Endothelial cell of umbilical vein (primary cell): ENCODE results near the gene SH3BP4. TPM values are rescaled to one million over a fixed set of nuclear protein-coding genes. Genes with fewer than 3 reads are reported as not detected.

ENCODE experiments used
- BruUV-seq: library from RNA; stranded (reverse); fragments of 400-500 nt; replicated peaks from 2 replicates; lab custom pipeline; 2021; lab: Mats Ljungman, UMichigan
- CTCF ChIA-PET: fragments of 300-600, 350-600 bp; sonication (Branson Sonifier 250); formaldehyde crosslinking; loops from one replicate; lab custom pipeline; 2021; ENCODE audit warnings: antibody characterized with exemption, inconsistent platforms; lab: Charles Lee
- POLR2A ChIA-PET: fragments of 300-600, 350-600 bp; sonication (Branson Sonifier 250); formaldehyde crosslinking; loops from one replicate; lab custom pipeline; 2021; ENCODE audit warnings: antibody characterized with exemption, inconsistent platforms; lab: Charles Lee
- DNase-seq: peaks from one replicate; pipeline ENCODE4 v3.0.0-alpha.2; 2011; ENCODE audit warnings: low read depth, low spot score
- FAIRE-seq: peaks from 2 replicates; lab custom pipeline; 2011; peaks lifted over from hg19 to GRCh38; lab: Jason Lieb, UNC
- H2AFZ ChIP-seq: 2 replicates; pipeline ENCODE4 v1.6.0; 2012; ENCODE audit warnings: low read depth, low read length, control low read depth, inconsistent platforms
- H3K27ac ChIP-seq: 2 replicates; pipeline ENCODE4 v1.5.1; 2011; ENCODE audit warnings: low read depth, mild to moderate bottlenecking, control low read depth, low read length, moderate library complexity; ENCODE audit not compliant: insufficient read depth
- H3K27me3 ChIP-seq, 2 experiments: 2 replicates each; pipeline versions ENCODE4 v1.6.0 to v1.6.1; 2011; ENCODE audit warnings: low read length in 2 of 2, mixed read lengths in 1 of 2; ENCODE audit not compliant: control insufficient read depth in 2 of 2, insufficient read depth in 2 of 2
- H3K36me3 ChIP-seq, 2 experiments: 2 replicates in 1 of 2; 3 replicates in 1 of 2; pipeline ENCODE4 v1.5.1; 2011; ENCODE audit warnings: low read length in 2 of 2, mild to moderate bottlenecking in 1 of 2, moderate library complexity in 1 of 2; ENCODE audit not compliant: control insufficient read depth in 2 of 2, insufficient read depth in 2 of 2; ENCODE audit errors: extremely low read depth in 1 of 2
- H3K4me1 ChIP-seq: 3 replicates; pipeline ENCODE4 v1.5.1; 2011; ENCODE audit warnings: mild to moderate bottlenecking, low read length; ENCODE audit not compliant: control insufficient read depth, insufficient read depth; ENCODE audit errors: extremely low read depth
- H3K4me2 ChIP-seq: 2 replicates; pipeline ENCODE4 v1.6.1; 2011; ENCODE audit warnings: low read length, control low read depth, mixed read lengths; ENCODE audit not compliant: insufficient read depth
- H3K4me3 ChIP-seq, 3 experiments: fragments of 200-600 bp in 1 of 3; sonication (generic), shearing (Covaris generic) in 1 of 3; replicated peaks in 1 of 3; 2 replicates each; pipeline ENCODE4 v1.5.1; 2011 to 2016; ENCODE audit warnings: control low read depth in 3 of 3, low read length in 3 of 3, mild to moderate bottlenecking in 2 of 3, inconsistent platforms in 1 of 3, low read depth in 1 of 3, moderate library complexity in 1 of 3; ENCODE audit not compliant: insufficient read depth in 1 of 3
- H3K79me2 ChIP-seq: 2 replicates; pipeline ENCODE4 v1.6.0; 2012; ENCODE audit warnings: low read length, inconsistent platforms; ENCODE audit not compliant: control insufficient read depth, insufficient read depth
- H3K9ac ChIP-seq: replicated peaks from 2 replicates; pipeline ENCODE3; 2011; ENCODE audit warnings: low read length, control low read depth; ENCODE audit not compliant: insufficient read depth; ENCODE audit errors: extremely low read depth
- H3K9me1 ChIP-seq: replicated peaks from 3 replicates; pipeline ENCODE4 v1.6.0; 2011; ENCODE audit warnings: mild to moderate bottlenecking, low read length; ENCODE audit not compliant: control insufficient read depth, insufficient read depth; ENCODE audit errors: extremely low read depth
- H3K9me3 ChIP-seq: replicated peaks from 2 replicates; pipeline ENCODE4 v1.5.1; 2012; ENCODE audit warnings: low read length, inconsistent platforms; ENCODE audit not compliant: control insufficient read depth, insufficient read depth
- H4K20me1 ChIP-seq: replicated peaks from 2 replicates; pipeline ENCODE3; 2011; ENCODE audit warnings: mild to moderate bottlenecking, low read length; ENCODE audit not compliant: control insufficient read depth, insufficient read depth; ENCODE audit errors: extremely low read depth
- EZH2 ChIP-seq: IDR thresholded peaks from 2 replicates; pipeline ENCODE4 v1.6.1; 2012; ENCODE audit warnings: borderline replicate concordance, low read depth, mild to moderate bottlenecking, moderate library complexity, low read length, inconsistent platforms; ENCODE audit not compliant: severe bottlenecking
- FOS ChIP-seq: IDR thresholded peaks from 2 replicates; pipeline ENCODE4 v1.6.1; 2011; ENCODE audit warnings: mild to moderate bottlenecking, low read length, moderate library complexity, borderline replicate concordance; ENCODE audit not compliant: insufficient read depth
- GATA2 ChIP-seq: IDR thresholded peaks from 2 replicates; pipeline ENCODE4 v1.7.0; 2011; ENCODE audit warnings: low read depth, mild to moderate bottlenecking, moderate library complexity, mixed read lengths, low read length; ENCODE audit not compliant: insufficient read length, insufficient read depth
- JUN ChIP-seq: IDR thresholded peaks from 2 replicates; pipeline ENCODE4 v1.6.1; 2011; ENCODE audit warnings: borderline replicate concordance, low read depth; ENCODE audit not compliant: insufficient read length, insufficient read depth
- MYC ChIP-seq: IDR thresholded peaks from one replicate; pipeline ENCODE4 v1.6.1; 2011; ENCODE audit warnings: mild to moderate bottlenecking, low read depth, low read length
- POLR2A ChIP-seq: IDR thresholded peaks from 2 replicates; pipeline ENCODE4 v1.6.1; 2012; ENCODE audit warnings: low read depth, mild to moderate bottlenecking, control low read depth, low read length
- POLR2AphosphoS5 ChIP-seq: IDR thresholded peaks from 2 replicates; pipeline ENCODE4 v1.6.1; 2012; ENCODE audit warnings: low read depth, mild to moderate bottlenecking, control low read depth, low read length, moderate library complexity; ENCODE audit not compliant: insufficient read depth
- dilution Hi-C: fragments of 300-500 bp; cut with MboI; formaldehyde crosslinking; loops from one replicate; pipeline ENCODE4 v1.15.0; 2019; ENCODE audit warnings: low sequenced_read_pairs; ENCODE audit not compliant: extremely low pct_ligation_motif_present
- intact Hi-C: fragments of 100-400 bp; cut with micrococcal nuclease; formaldehyde crosslinking; loops from one replicate; pipeline ENCODE4 v1.10.0; 2022
- polyA plus RNA-seq, 4 experiments: library from polyadenylated mRNA; depleted of rRNA in 3 of 4; stranded (reverse) in 3 of 4; unstranded in 1 of 4; fragments of >200 nt; gene quantifications; 2 replicates each; pipeline versions ENCODE4 v1.2.1 to v1.2.3, GENCODE V29; 2011 to 2012; ENCODE audit warnings: missing spikeins in 1 of 4
- total RNA-seq: library from RNA; stranded (reverse); gene quantifications from 2 replicates; pipeline ENCODE4 v1.2.3, GENCODE V29; 2021
- TF ChIP-seq, protein P1 (sequence below), 2 donors: IDR thresholded peaks; 1 replicate in 1 of 2; 2 replicates in 1 of 2; pipeline ENCODE4 v1.5.1; 2011; ENCODE audit warnings: low read length in 2 of 2, mild to moderate bottlenecking in 2 of 2, moderate library complexity in 2 of 2, control low read depth in 1 of 2, inconsistent platforms in 1 of 2, low read depth in 1 of 2; ENCODE audit not compliant: insufficient read depth in 1 of 2; ENCODE audit errors: extremely low read depth in 1 of 2
- TF ChIP-seq, protein P2 (sequence below): IDR thresholded peaks from 2 replicates; pipeline ENCODE4 v1.6.1; 2011; ENCODE audit not compliant: insufficient read depth, insufficient read length

SH3BP4 gene
- total and polyA plus RNA-seq, 2 donors (not counting 3 experiments of a cell fraction or from before 2014, with no cell fraction given) = 85.2 to 100.0 TPM

DNA sequence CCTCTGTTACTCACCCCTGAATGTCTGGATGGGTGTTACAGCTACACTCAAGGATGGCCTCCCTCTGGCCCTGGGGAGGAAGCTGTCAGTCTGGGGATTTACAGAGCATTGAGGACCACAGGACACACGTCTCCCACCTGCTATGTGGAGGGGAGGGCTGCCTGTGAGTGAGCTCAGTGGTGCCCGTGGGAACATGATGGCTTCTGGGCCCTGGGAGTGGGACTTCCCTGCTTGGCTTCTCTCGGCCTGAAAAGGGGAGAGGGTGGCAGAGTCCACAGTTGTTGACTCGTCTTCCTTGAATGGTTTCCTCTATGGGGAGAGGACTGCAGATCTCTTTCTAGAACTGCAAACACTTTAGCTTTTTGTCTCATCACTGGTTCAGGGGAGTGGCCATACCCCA is 79.1 kb downstream of the SH3BP4 start:
- POLR2A ChIA-PET = interaction anchor here (1.2 kb wide), 1 partner anchor 20 kb away, joined by 3 read pairs; no protein-coding TSS in a partner anchor
- Histone ChIP-seq H3K27ac (no peak overlapping the region), H3K4me2 (no peak overlapping the region), H3K27me3 (no peaks in the 10 kb centered on the region), H4K20me1 (no peaks in the 10 kb centered on the region), H3K36me3 (peaks cover 2 to 20% of the 10 kb centered on the region in 2 experiments), H3K9ac (no peak overlapping the region), H3K79me2 (peaks cover 87% of the 10 kb centered on the region), H2AFZ (no peak overlapping the region), H3K9me3 (no peaks in the 10 kb centered on the region), H3K4me3 (no peak overlapping the region), H3K9me1 (no peaks in the 10 kb centered on the region), H3K4me1 (peaks cover 26% of the 10 kb centered on the region)
- no peak for DNase-seq
- BruUV-seq = no TSS peak
- intact Hi-C loops (no loop called here), dilution Hi-C loops (no loop called here)
- no peak for TF ChIP-seq FOS
- TF ChIP-seq MYC = no peak
- no peak for TF ChIP-seq POLR2AphosphoS5
- CTCF ChIA-PET = interaction anchor here (1.0 to 1.6 kb wide), 6 partner anchors 8 to 151 kb away, joined by 3 to 6 read pairs (median 4); no protein-coding TSS in a partner anchor
- no peak for FAIRE-seq

DNA sequence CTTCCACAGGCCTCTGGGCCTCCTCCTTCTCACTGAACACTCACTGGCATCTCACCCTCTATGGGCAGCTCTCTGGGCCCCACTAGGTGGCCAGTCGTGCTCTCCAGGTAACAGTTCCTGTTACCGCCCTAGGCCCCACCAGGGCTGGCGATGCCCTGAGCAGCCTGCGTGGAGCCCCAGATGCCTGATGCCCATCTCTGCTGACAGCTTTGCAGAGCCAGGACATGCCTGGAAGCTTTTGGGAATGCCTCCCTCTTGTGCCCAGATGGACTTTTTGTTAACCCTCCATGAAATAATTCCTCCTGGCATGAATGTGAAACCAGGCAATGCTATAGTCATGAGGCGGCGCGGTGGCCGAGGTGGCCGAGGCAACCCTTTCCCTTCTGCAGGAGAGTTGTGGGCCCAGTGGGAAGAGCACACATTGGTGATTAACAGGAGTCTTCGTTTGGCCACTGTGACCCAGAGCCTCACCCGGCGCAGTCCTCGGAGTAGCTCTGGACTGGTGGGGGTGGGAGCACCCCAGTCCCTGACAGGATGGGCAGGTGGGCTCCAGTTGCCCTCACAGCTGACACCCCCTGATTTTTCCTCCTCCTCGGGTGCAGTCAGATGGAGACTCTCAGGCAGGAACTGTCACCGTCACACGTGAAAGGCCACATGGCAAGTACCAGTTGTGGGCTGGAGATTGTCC is 80.0 kb downstream of the SH3BP4 start:
- POLR2A ChIA-PET = interaction anchor here (1.2 kb wide), 1 partner anchor 19 kb away, joined by 3 read pairs; no protein-coding TSS in a partner anchor
- Histone ChIP-seq H3K27me3 (no peaks in the 10 kb centered on the region), H3K9me1 (no peaks in the 10 kb centered on the region), H2AFZ (no peak overlapping the region), H3K9me3 (no peaks in the 10 kb centered on the region), H4K20me1 (no peaks in the 10 kb centered on the region), H3K9ac (no peak overlapping the region), H3K79me2 (peaks cover 83% of the 10 kb centered on the region), H3K27ac (no peak overlapping the region), H3K4me3 (no peak overlapping the region), H3K4me1 (peaks cover 17% of the 10 kb centered on the region), H3K36me3 (peaks cover 3 to 20% of the 10 kb centered on the region in 2 experiments), H3K4me2 (no peak overlapping the region)
- intact Hi-C loops (no loop called here), dilution Hi-C loops (no loop called here)
- CTCF ChIA-PET = interaction anchor here (1.5 kb wide), 1 partner anchor 43 kb away, joined by 3 read pairs; no protein-coding TSS in a partner anchor
- DNase-seq (no peak), FAIRE-seq (no peak)
- BruUV-seq = no TSS peak
- TF ChIP-seq EZH2 (no peak), GATA2 (no peak), JUN (no peak), POLR2AphosphoS5 (no peak), MYC (no peak), POLR2A (no peak), FOS (no peak)
- TF ChIP-seq, protein P1, sequence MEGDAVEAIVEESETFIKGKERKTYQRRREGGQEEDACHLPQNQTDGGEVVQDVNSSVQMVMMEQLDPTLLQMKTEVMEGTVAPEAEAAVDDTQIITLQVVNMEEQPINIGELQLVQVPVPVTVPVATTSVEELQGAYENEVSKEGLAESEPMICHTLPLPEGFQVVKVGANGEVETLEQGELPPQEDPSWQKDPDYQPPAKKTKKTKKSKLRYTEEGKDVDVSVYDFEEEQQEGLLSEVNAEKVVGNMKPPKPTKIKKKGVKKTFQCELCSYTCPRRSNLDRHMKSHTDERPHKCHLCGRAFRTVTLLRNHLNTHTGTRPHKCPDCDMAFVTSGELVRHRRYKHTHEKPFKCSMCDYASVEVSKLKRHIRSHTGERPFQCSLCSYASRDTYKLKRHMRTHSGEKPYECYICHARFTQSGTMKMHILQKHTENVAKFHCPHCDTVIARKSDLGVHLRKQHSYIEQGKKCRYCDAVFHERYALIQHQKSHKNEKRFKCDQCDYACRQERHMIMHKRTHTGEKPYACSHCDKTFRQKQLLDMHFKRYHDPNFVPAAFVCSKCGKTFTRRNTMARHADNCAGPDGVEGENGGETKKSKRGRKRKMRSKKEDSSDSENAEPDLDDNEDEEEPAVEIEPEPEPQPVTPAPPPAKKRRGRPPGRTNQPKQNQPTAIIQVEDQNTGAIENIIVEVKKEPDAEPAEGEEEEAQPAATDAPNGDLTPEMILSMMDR (IDR thresholded peaks at IDR 0.05; ENCODE audit: extremely low read depth in 1 of 2, insufficient read depth in 1 of 2, low read depth in 1 of 2, low read length in 2 of 2) = no peak
- TF ChIP-seq, protein P2, sequence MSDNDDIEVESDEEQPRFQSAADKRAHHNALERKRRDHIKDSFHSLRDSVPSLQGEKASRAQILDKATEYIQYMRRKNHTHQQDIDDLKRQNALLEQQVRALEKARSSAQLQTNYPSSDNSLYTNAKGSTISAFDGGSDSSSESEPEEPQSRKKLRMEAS = no peak
